Measurements from ENCODE around the gene CPSF4. TPM values are rescaled to one million over a fixed set of nuclear protein-coding genes. Genes with fewer than 3 reads are reported as not detected.
A peak's percentile ranks its signal among the peaks of the same experiment; 100 is the strongest.

Gene CPSF4
- polyA plus RNA-seq, 3 donors: 11.6 to 56.3 (median 12.3) TPM

- peak within 1 kb of the TSS; percentile 74 to 80 for H3K27ac ChIP-seq (ENCODE audit: low read depth in 1 of 2, low read length in 2 of 2)
- under 1% methylated on average over 53 of the region's 56 CpGs for WGBS (ENCODE audit: insufficient coverage)
- H3K27me3 ChIP-seq (ENCODE audit: control insufficient read depth in 2 of 2, insufficient read depth in 2 of 2, low read length in 2 of 2): no peaks in the 10 kb centered on the region
- Mint-ChIP-seq H3K4me1 (peaks cover 14% of the 10 kb centered on the region), H3K4me3 (peak within 1 kb of the TSS; percentile 88 to 97), H3K36me3 (peaks cover 3 to 13% of the 10 kb centered on the region in 2 donors), H3K27ac (peak within 1 kb of the TSS; percentile 91 to 95 (median 93)), H3K27me3 (ENCODE audit: low read depth in 3 of 3) (peaks cover 15 to 24% (median 15%) of the 10 kb centered on the region in 3 donors), H3K9me3 (peaks cover 0 to 3% (median 0%) of the 10 kb centered on the region in 7 donors)
- no peaks in the 10 kb centered on the region for H3K9me3 ChIP-seq (replicated peaks in 1 of 2; ENCODE audit: control insufficient read depth in 1 of 2, insufficient read depth in 1 of 2, low read length in 2 of 2)
- H4K20me1 ChIP-seq (ENCODE audit: insufficient read depth, low read length): no peaks in the 10 kb centered on the region
- DNase-seq: peak; percentile 90 to 93 (median 92)
- H2AFZ ChIP-seq (ENCODE audit: insufficient read depth, low read depth, low read length, poor library complexity, severe bottlenecking): peak within 1 kb of the TSS; percentile 99
- no peaks in the 10 kb centered on the region for H3K36me3 ChIP-seq (replicated peaks in 1 of 2; ENCODE audit: control insufficient read depth in 1 of 2, insufficient read depth in 2 of 2, low read length in 2 of 2)
- H3K79me2 ChIP-seq (ENCODE audit: insufficient read depth, low read length): peaks cover 48% of the 10 kb centered on the region
- H3K9ac ChIP-seq (ENCODE audit: insufficient read depth, low read length, poor library complexity, severe bottlenecking): peak within 1 kb of the TSS; percentile 79
- peak within 1 kb of the TSS; percentile 99 for H3K4me2 ChIP-seq (replicated peaks; ENCODE audit: extremely low read depth, low read length, poor library complexity, severe bottlenecking)
- H3K4me1 ChIP-seq (ENCODE audit: control insufficient read depth in 1 of 2, insufficient read depth in 2 of 2, low read length in 2 of 2): peaks cover 7 to 17% of the 10 kb centered on the region in 2 donors
- intact Hi-C loops (cut with micrococcal nuclease): loop anchor here in 1 of 2 donors (2.0 kb wide), 1 partner anchor 26 kb away; no protein-coding TSS in a partner anchor
- H3K4me3 ChIP-seq (replicated peaks in 1 of 3; ENCODE audit: low read depth in 2 of 3, low read length in 3 of 3): peak within 1 kb of the TSS; percentile 61 to 87 (median 76)
- TF ChIP-seq, protein P1, sequence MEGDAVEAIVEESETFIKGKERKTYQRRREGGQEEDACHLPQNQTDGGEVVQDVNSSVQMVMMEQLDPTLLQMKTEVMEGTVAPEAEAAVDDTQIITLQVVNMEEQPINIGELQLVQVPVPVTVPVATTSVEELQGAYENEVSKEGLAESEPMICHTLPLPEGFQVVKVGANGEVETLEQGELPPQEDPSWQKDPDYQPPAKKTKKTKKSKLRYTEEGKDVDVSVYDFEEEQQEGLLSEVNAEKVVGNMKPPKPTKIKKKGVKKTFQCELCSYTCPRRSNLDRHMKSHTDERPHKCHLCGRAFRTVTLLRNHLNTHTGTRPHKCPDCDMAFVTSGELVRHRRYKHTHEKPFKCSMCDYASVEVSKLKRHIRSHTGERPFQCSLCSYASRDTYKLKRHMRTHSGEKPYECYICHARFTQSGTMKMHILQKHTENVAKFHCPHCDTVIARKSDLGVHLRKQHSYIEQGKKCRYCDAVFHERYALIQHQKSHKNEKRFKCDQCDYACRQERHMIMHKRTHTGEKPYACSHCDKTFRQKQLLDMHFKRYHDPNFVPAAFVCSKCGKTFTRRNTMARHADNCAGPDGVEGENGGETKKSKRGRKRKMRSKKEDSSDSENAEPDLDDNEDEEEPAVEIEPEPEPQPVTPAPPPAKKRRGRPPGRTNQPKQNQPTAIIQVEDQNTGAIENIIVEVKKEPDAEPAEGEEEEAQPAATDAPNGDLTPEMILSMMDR (IDR thresholded peaks at IDR 0.05): no peak
Measured at GRCh38 chr7:99472561-99473314, 34.0 kb downstream of the CPSF4 start, which contains the start of gene ZNF789. Gene ZNF789 (plus strand): TSS chr7:99472890. CDS start chr7:99476457, 3,567 bp downstream.

DNA sequence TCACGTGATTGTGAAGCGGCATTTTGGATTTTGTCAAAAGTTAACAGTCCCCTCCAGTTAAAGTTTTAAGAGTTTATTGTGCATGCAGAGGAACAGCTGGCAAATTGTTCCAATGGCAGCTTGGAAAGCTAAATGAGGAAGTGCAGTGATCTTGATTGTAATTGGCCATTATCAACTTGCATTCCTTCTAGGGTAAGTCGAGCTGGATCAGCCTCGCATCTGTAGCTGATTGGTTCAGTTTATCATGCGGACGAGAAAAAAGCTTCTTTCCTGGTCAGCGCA, 34.5 kb downstream of the CPSF4 start:
- H3K9me3 ChIP-seq (replicated peaks in 1 of 2; ENCODE audit: control insufficient read depth in 1 of 2, insufficient read depth in 1 of 2, low read length in 2 of 2): no peaks in the 10 kb centered on the region
- peak overlapping the region; percentile 61 to 87 (median 76) for H3K4me3 ChIP-seq (replicated peaks in 1 of 3; ENCODE audit: low read depth in 2 of 3, low read length in 3 of 3)
- TF ChIP-seq, protein P1 (IDR thresholded peaks at IDR 0.05): no peak
- 0% methylated on average over 7 of the region's 7 CpGs for whole genome bisulfite sequencing (ENCODE audit: insufficient coverage)
- peak overlapping the region; percentile 99 for H2AFZ ChIP-seq (ENCODE audit: insufficient read depth, low read depth, low read length, poor library complexity, severe bottlenecking)
- intact Hi-C loops (cut with micrococcal nuclease): loop anchor here in 1 of 2 donors (2.0 kb wide), 1 partner anchor 26 kb away; no protein-coding TSS in a partner anchor
- H3K36me3 ChIP-seq (replicated peaks in 1 of 2; ENCODE audit: control insufficient read depth in 1 of 2, insufficient read depth in 2 of 2, low read length in 2 of 2): no peaks in the 10 kb centered on the region
- Mint-ChIP-seq H3K27ac (peak overlapping the region; percentile 91 to 95 (median 93)), H3K4me3 (peak overlapping the region; percentile 88 to 97), H3K36me3 (peaks cover 5 to 17% of the 10 kb centered on the region in 2 donors), H3K9me3 (peaks cover 0 to 3% (median 2%) of the 10 kb centered on the region in 7 donors), H3K27me3 (ENCODE audit: low read depth in 3 of 3) (peaks cover 15 to 24% (median 15%) of the 10 kb centered on the region in 3 donors), H3K4me1 (peaks cover 18% of the 10 kb centered on the region)
- H4K20me1 ChIP-seq (ENCODE audit: insufficient read depth, low read length): no peaks in the 10 kb centered on the region
- H3K27ac ChIP-seq (ENCODE audit: low read depth in 1 of 2, low read length in 2 of 2): peak overlapping the region; percentile 74 to 80
- H3K9ac ChIP-seq (ENCODE audit: insufficient read depth, low read length, poor library complexity, severe bottlenecking): peak overlapping the region; percentile 79
- H3K27me3 ChIP-seq (ENCODE audit: control insufficient read depth in 2 of 2, insufficient read depth in 2 of 2, low read length in 2 of 2): no peaks in the 10 kb centered on the region
- DNase-seq: peak; percentile 50 to 66 (median 65)
- H3K4me1 ChIP-seq (ENCODE audit: control insufficient read depth in 1 of 2, insufficient read depth in 2 of 2, low read length in 2 of 2): peaks cover 10 to 22% of the 10 kb centered on the region in 2 donors
- peaks cover 54% of the 10 kb centered on the region for H3K79me2 ChIP-seq (ENCODE audit: insufficient read depth, low read length)
- H3K4me2 ChIP-seq (replicated peaks; ENCODE audit: extremely low read depth, low read length, poor library complexity, severe bottlenecking): peak overlapping the region; percentile 99
